ENCODE data around the gene PTPRK. TPM values are rescaled to one million over a fixed set of nuclear protein-coding genes. Genes with fewer than 3 reads are reported as not detected.

Gene PTPRK
- total and polyA plus RNA-seq, 2 donors (not counting 1 experiment from before 2014, with no cell fraction given) = 19.4 to 75.5 TPM

GRCh38 chr6:128363020-128363813 lies 157.2 kb downstream of the PTPRK start:
- peak in 1 of 2 donors; percentile 64 for DNase-seq (ENCODE audit: low read depth in 2 of 2)
- no peaks in the 10 kb centered on the region for H4K20me1 ChIP-seq (ENCODE audit: control insufficient read depth, extremely low read depth, insufficient read depth, low read length)

GRCh38 chr6:128361378-128361777 lies 159.0 kb downstream of the PTPRK start:
- DNase-seq (ENCODE audit: low read depth in 2 of 2) = no peak
- Histone ChIP-seq H4K20me1 (ENCODE audit: control insufficient read depth, extremely low read depth, insufficient read depth, low read length) (no peaks in the 10 kb centered on the region), H3K79me2 (ENCODE audit: control insufficient read depth, insufficient read depth, low read length) (no peaks in the 10 kb centered on the region), H3K4me2 (ENCODE audit: extremely low read depth, insufficient read depth, low read length) (no peak overlapping the region), H2AFZ (ENCODE audit: low read length) (no peak overlapping the region), H3K27ac (ENCODE audit: insufficient read depth, low read length) (no peak overlapping the region), H3K27me3 (ENCODE audit: control insufficient read depth, insufficient read depth, low read length) (no peaks in the 10 kb centered on the region), H3K9ac (ENCODE audit: insufficient read depth, low read length) (no peak overlapping the region), H3K4me1 (ENCODE audit: control insufficient read depth, extremely low read depth, insufficient read depth, low read length) (no peaks in the 10 kb centered on the region), H3K9me3 (ENCODE audit: control insufficient read depth, insufficient read depth, low read depth, low read length) (no peaks in the 10 kb centered on the region), H3K4me3 (replicated peaks in 1 of 4; ENCODE audit: control extremely low read depth in 1 of 4, insufficient read depth in 1 of 4, low read depth in 3 of 4, low read length in 4 of 4) (no peak overlapping the region), H3K36me3 (ENCODE audit: control insufficient read depth, insufficient read depth, low read length) (no peaks in the 10 kb centered on the region)
- TF ChIP-seq CTCF (conservative IDR thresholded peaks at IDR 0.05 in 1 of 2, IDR thresholded peaks at IDR 0.05 in 1 of 2; ENCODE audit: low read depth in 1 of 2, low read length in 2 of 2) (no peak), EZH2 (IDR thresholded peaks at IDR 0.05; ENCODE audit: low read length, missing control alignments) (no peak)

More at GRCh38 chr6:128363020-128363813, 157.2 kb downstream of the PTPRK start:
- no peak overlapping the region for H3K9ac ChIP-seq (ENCODE audit: insufficient read depth, low read length)
- no peaks in the 10 kb centered on the region for H3K36me3 ChIP-seq (ENCODE audit: control insufficient read depth, insufficient read depth, low read length)
- no peak overlapping the region for H3K27ac ChIP-seq (ENCODE audit: insufficient read depth, low read length)
- peaks cover 6% of the 10 kb centered on the region for H3K4me1 ChIP-seq (ENCODE audit: control insufficient read depth, extremely low read depth, insufficient read depth, low read length)
- no peak overlapping the region for H2AFZ ChIP-seq (ENCODE audit: low read length)
- TF ChIP-seq CTCF (conservative IDR thresholded peaks at IDR 0.05 in 1 of 2, IDR thresholded peaks at IDR 0.05 in 1 of 2; ENCODE audit: low read depth in 1 of 2, low read length in 2 of 2) (no peak), EZH2 (IDR thresholded peaks at IDR 0.05; ENCODE audit: low read length, missing control alignments) (no peak)
- no peaks in the 10 kb centered on the region for H3K9me3 ChIP-seq (ENCODE audit: control insufficient read depth, insufficient read depth, low read depth, low read length)
- peaks cover 4% of the 10 kb centered on the region for H3K79me2 ChIP-seq (ENCODE audit: control insufficient read depth, insufficient read depth, low read length)
- no peaks in the 10 kb centered on the region for H3K27me3 ChIP-seq (ENCODE audit: control insufficient read depth, insufficient read depth, low read length)
- no peak overlapping the region for H3K4me3 ChIP-seq (replicated peaks in 1 of 4; ENCODE audit: control extremely low read depth in 1 of 4, insufficient read depth in 1 of 4, low read depth in 3 of 4, low read length in 4 of 4)
- no peak overlapping the region for H3K4me2 ChIP-seq (ENCODE audit: extremely low read depth, insufficient read depth, low read length)

- H3K9me3 ChIP-seq (ENCODE audit: control insufficient read depth, insufficient read depth, low read depth, low read length) = no peaks in the 10 kb centered on the region
- no peak overlapping the region for H3K4me2 ChIP-seq (ENCODE audit: extremely low read depth, insufficient read depth, low read length)
- H3K27ac ChIP-seq (ENCODE audit: insufficient read depth, low read length) = no peak overlapping the region
- DNase-seq (ENCODE audit: low read depth in 2 of 2) = peak in 1 of 2 donors; percentile 70
- H3K79me2 ChIP-seq (ENCODE audit: control insufficient read depth, insufficient read depth, low read length) = no peaks in the 10 kb centered on the region
- H3K9ac ChIP-seq (ENCODE audit: insufficient read depth, low read length) = no peak overlapping the region
- H3K27me3 ChIP-seq (ENCODE audit: control insufficient read depth, insufficient read depth, low read length) = no peaks in the 10 kb centered on the region
- TF ChIP-seq CTCF (conservative IDR thresholded peaks at IDR 0.05 in 1 of 2, IDR thresholded peaks at IDR 0.05 in 1 of 2; ENCODE audit: low read depth in 1 of 2, low read length in 2 of 2) = no peak
- H3K4me3 ChIP-seq (replicated peaks in 1 of 4; ENCODE audit: control extremely low read depth in 1 of 4, insufficient read depth in 1 of 4, low read depth in 3 of 4, low read length in 4 of 4) = no peak overlapping the region
- no peaks in the 10 kb centered on the region for H3K36me3 ChIP-seq (ENCODE audit: control insufficient read depth, insufficient read depth, low read length)
- no peaks in the 10 kb centered on the region for H4K20me1 ChIP-seq (ENCODE audit: control insufficient read depth, extremely low read depth, insufficient read depth, low read length)
- no peak overlapping the region for H2AFZ ChIP-seq (ENCODE audit: low read length)
- H3K4me1 ChIP-seq (ENCODE audit: control insufficient read depth, extremely low read depth, insufficient read depth, low read length) = no peaks in the 10 kb centered on the region
These were observed 162.1 kb downstream of the PTPRK start for GRCh38 chr6:128358244-128358776.

All from fibroblast of lung (primary cell).